HepG2 (cell line): ENCODE measurements around the gene PIGO. TPM values are rescaled to one million over a fixed set of nuclear protein-coding genes. Genes with fewer than 3 reads are reported as not detected.

Source experiments
- DMAP1 ChIP-seq: IDR thresholded peaks from 2 replicates; pipeline ENCODE4 v1.6.1; 2016
- DMTF1 ChIP-seq: sonication (generic); formaldehyde crosslinking; IDR thresholded peaks from 2 replicates; pipeline ENCODE4 v1.4.0; 2020; ENCODE audit warnings: mild to moderate bottlenecking, missing genetic modification reagents
- E2F5 ChIP-seq: sonication (generic); formaldehyde crosslinking; conservative IDR thresholded peaks from 2 replicates; pipeline ENCODE4 v1.4.0; 2020; ENCODE audit warnings: missing genetic modification reagents
- HOXD1 ChIP-seq: sonication (generic); formaldehyde crosslinking; IDR thresholded peaks from 2 replicates; pipeline ENCODE4 v1.5.0; 2020; ENCODE audit warnings: missing genetic modification reagents
- KDM2A ChIP-seq: sonication (generic); formaldehyde crosslinking; IDR thresholded peaks from 2 replicates; pipeline ENCODE4 v1.4.0; 2020; ENCODE audit warnings: low read depth, missing genetic modification reagents, borderline replicate concordance
- KMT2B ChIP-seq: IDR thresholded peaks from 2 replicates; pipeline ENCODE4 v1.6.1; 2016; ENCODE audit warnings: missing genetic modification reagents, missing compliant biosample characterization
- MIXL1 ChIP-seq: IDR thresholded peaks from 2 replicates; pipeline ENCODE4 v1.6.1; 2016
- NFATC3 ChIP-seq: sonication (generic); formaldehyde crosslinking; IDR thresholded peaks from 2 replicates; pipeline ENCODE4 v1.5.1; 2020; ENCODE audit warnings: mild to moderate bottlenecking, missing genetic modification reagents
- PHF20 ChIP-seq: sonication (generic); formaldehyde crosslinking; IDR thresholded peaks from 2 replicates; pipeline ENCODE4 v1.5.0; 2020; ENCODE audit warnings: mild to moderate bottlenecking, missing genetic modification reagents
- PHF21A ChIP-seq: sonication (generic); formaldehyde crosslinking; IDR thresholded peaks from 2 replicates; pipeline ENCODE4 v1.5.0; 2020; ENCODE audit warnings: mild to moderate bottlenecking, missing genetic modification reagents
- PITX1 ChIP-seq: sonication (generic); formaldehyde crosslinking; IDR thresholded peaks from 2 replicates; pipeline ENCODE4 v1.5.1; 2020; ENCODE audit warnings: mild to moderate bottlenecking, missing genetic modification reagents
- POLR2A ChIP-seq, 2 experiments: IDR thresholded peaks; 2 replicates each; pipeline ENCODE4 v1.6.1; 2011; ENCODE audit warnings: low read depth in 2 of 2, low read length in 2 of 2, mild to moderate bottlenecking in 1 of 2, moderate library complexity in 1 of 2; ENCODE audit not compliant: insufficient read depth in 1 of 2
- RAD21 ChIP-seq: fragments of 450-650 bp; formaldehyde crosslinking; IDR thresholded peaks from 2 replicates; pipeline ENCODE4 v1.5.0; 2020; ENCODE audit warnings: mild to moderate bottlenecking
- TCF7L2 ChIP-seq: IDR thresholded peaks from 2 replicates; pipeline ENCODE4 v1.6.1; 2011; ENCODE audit warnings: mild to moderate bottlenecking, low read depth, low read length, moderate library complexity
- ZNF383 ChIP-seq: sonication (generic); formaldehyde crosslinking; IDR thresholded peaks from 2 replicates; pipeline ENCODE4 v1.4.0; 2020; ENCODE audit warnings: missing genetic modification reagents, mild to moderate bottlenecking, borderline replicate concordance
- ZNF788 ChIP-seq: sonication (generic); formaldehyde crosslinking; IDR thresholded peaks from 2 replicates; pipeline ENCODE4 v1.5.0; 2020; ENCODE audit warnings: mild to moderate bottlenecking, missing genetic modification reagents, borderline replicate concordance
- polyA plus RNA-seq, 8 experiments: library from polyadenylated mRNA; depleted of rRNA in 3 of 8; stranded (reverse) in 7 of 8; unstranded in 1 of 8; fragments of >200 nt; fragmentation: Illumina TruSeq in 4 of 8; extraction: Trizol in 4 of 8; gene quantifications; 2 replicates each; pipeline versions ENCODE4 v1.2.1 to v1.2.3, GENCODE V29; 2011 to 2016; ENCODE audit warnings: low read depth in 4 of 8, missing spikeins in 1 of 8, mixed read lengths in 1 of 8; ENCODE audit not compliant: insufficient read depth in 1 of 8
- total RNA-seq, 5 experiments: library from RNA; depleted of rRNA; stranded (reverse); fragments of >200 nt; fragmentation: Illumina TruSeq; extraction: Trizol; gene quantifications; 2 replicates each; pipeline ENCODE4 v1.2.3, GENCODE V29; 2016; ENCODE audit warnings: low read depth in 1 of 5
- TF ChIP-seq, protein P1 (sequence below): sonication (generic); formaldehyde crosslinking; IDR thresholded peaks from 2 replicates; pipeline ENCODE4 v1.5.0; 2020; ENCODE audit warnings: mild to moderate bottlenecking, missing genetic modification reagents
- TF ChIP-seq, protein P2 (sequence below): sonication (generic); formaldehyde crosslinking; IDR thresholded peaks from 2 replicates; pipeline ENCODE4 v1.4.0; 2020; ENCODE audit warnings: mild to moderate bottlenecking, low read depth, missing genetic modification reagents
- TF ChIP-seq, protein P3 (sequence below): sonication (generic); formaldehyde crosslinking; IDR thresholded peaks from 2 replicates; pipeline ENCODE4 v1.9.0; 2021; ENCODE audit warnings: missing genetic modification reagents, borderline replicate concordance

Gene PIGO
- total and polyA plus RNA-seq, 2 of the 13 experiments (the other 11 are each of a cell fraction or from before 2014, with no cell fraction given), result 20.5 to 26.2 TPM

DNA sequence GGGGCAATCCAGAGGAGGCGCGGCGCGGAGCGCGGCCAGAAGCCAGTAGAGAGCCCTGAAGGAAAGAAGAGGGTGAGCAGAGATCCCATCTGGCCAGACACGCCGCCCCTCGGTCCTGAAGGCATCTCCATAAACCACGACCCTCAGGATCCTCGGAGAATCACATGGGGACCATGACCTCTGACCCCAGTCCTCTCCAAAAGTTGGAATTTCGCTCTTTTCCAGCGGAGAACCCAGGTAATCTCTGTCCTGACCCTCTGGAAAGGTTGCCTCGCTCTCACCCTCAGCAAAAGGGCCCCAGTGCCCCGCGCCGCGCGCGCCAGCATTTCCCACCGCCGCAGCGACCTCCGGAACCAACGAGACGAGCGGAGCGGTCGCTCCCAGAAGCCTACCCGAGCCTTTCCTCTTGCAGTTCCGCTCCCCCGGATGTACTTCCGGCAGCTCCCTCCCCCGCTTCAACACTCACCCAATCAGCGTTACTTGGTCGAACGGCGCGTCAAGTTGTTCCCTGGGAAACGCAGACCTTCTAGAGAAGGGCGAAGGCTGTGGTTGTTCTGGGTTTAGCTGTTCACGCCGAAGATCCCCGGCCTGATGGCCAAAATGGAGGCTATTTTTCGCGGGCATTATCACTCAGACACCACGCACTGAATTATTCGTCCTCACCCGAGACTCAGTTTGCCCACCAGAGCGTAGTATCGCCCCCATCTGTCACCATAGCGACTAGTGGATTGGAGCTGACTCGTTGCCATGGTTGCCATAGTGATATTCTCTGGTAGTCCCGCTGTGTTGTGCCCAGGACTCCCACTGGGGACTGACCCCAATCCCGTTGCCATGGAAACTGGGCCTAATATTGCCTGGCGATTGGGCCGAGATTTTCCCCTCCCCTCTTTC is 6.6 kb upstream of the PIGO start, which contains the start of gene STOML2 (continued):
- TF ChIP-seq, protein P1, sequence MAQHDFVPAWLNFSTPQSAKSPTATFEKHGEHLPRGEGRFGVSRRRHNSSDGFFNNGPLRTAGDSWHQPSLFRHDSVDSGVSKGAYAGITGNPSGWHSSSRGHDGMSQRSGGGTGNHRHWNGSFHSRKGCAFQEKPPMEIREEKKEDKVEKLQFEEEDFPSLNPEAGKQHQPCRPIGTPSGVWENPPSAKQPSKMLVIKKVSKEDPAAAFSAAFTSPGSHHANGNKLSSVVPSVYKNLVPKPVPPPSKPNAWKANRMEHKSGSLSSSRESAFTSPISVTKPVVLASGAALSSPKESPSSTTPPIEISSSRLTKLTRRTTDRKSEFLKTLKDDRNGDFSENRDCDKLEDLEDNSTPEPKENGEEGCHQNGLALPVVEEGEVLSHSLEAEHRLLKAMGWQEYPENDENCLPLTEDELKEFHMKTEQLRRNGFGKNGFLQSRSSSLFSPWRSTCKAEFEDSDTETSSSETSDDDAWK (CRISPR knock-in tag), result no peak
- TF ChIP-seq PHF20 (peak; percentile 98), KDM2A (CRISPR knock-in tag) (peak; percentile 98), KMT2B (CRISPR knock-in tag) (peak; percentile 93), NFATC3 (CRISPR knock-in tag) (no peak), E2F5 (0 out of 2 replicates have a peak, but pooled peaks have one; percentile 9), MIXL1 (CRISPR knock-in tag) (peak; percentile 65; the same call in 1 of the 2 replicates), PITX1 (CRISPR knock-in tag) (no peak; the same call in 1 of the 2 replicates), DMAP1 (CRISPR knock-in tag) (peak; percentile 91), ZNF788 (peak; percentile 98; the same call in 1 of the 2 replicates), DMTF1 (no peak), ZNF383 (CRISPR knock-in tag) (no peak), HOXD1 (CRISPR knock-in tag) (peak; percentile 91; the same call in 1 of the 2 replicates), PHF21A (CRISPR knock-in tag) (peak; percentile 88; the same call in 1 of the 2 replicates), POLR2A (IDR thresholded peaks at IDR 0.05; ENCODE audit: insufficient read depth in 1 of 2, low read depth in 2 of 2, low read length in 2 of 2) (peak; percentile 75 to 90), RAD21 (CRISPR knock-in tag) (peak; percentile 33; the same call in 1 of the 2 replicates), TCF7L2 (no peak)
- TF ChIP-seq, protein P2, sequence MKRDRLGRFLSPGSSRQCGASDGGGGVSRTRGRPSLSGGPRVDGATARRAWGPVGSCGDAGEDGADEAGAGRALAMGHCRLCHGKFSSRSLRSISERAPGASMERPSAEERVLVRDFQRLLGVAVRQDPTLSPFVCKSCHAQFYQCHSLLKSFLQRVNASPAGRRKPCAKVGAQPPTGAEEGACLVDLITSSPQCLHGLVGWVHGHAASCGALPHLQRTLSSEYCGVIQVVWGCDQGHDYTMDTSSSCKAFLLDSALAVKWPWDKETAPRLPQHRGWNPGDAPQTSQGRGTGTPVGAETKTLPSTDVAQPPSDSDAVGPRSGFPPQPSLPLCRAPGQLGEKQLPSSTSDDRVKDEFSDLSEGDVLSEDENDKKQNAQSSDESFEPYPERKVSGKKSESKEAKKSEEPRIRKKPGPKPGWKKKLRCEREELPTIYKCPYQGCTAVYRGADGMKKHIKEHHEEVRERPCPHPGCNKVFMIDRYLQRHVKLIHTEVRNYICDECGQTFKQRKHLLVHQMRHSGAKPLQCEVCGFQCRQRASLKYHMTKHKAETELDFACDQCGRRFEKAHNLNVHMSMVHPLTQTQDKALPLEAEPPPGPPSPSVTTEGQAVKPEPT (CRISPR knock-in tag), result no peak
- TF ChIP-seq, protein P3, sequence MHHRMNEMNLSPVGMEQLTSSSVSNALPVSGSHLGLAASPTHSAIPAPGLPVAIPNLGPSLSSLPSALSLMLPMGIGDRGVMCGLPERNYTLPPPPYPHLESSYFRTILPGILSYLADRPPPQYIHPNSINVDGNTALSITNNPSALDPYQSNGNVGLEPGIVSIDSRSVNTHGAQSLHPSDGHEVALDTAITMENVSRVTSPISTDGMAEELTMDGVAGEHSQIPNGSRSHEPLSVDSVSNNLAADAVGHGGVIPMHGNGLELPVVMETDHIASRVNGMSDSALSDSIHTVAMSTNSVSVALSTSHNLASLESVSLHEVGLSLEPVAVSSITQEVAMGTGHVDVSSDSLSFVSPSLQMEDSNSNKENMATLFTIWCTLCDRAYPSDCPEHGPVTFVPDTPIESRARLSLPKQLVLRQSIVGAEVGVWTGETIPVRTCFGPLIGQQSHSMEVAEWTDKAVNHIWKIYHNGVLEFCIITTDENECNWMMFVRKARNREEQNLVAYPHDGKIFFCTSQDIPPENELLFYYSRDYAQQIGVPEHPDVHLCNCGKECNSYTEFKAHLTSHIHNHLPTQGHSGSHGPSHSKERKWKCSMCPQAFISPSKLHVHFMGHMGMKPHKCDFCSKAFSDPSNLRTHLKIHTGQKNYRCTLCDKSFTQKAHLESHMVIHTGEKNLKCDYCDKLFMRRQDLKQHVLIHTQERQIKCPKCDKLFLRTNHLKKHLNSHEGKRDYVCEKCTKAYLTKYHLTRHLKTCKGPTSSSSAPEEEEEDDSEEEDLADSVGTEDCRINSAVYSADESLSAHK (CRISPR knock-in tag), result no peak
